GM08714 (cell line): ENCODE data around the gene THOC3.
"Not testable (repeated sequence)": the region's sequence is repeated elsewhere in the genome, so short reads cannot be mapped to it uniquely, and the experiment has no call there.

Source experiments
- H3K4me3 ChIP-seq: fragments of 200-500 bp; sonication (Bioruptor generic); 2 replicates; pipeline ENCODE4 v1.5.1; 2014; ENCODE audit warnings: mild to moderate bottlenecking, low read length, inconsistent platforms
- ZNF274 ChIP-seq: IDR thresholded peaks from 2 replicates; pipeline ENCODE4 v1.6.1; 2012; ENCODE audit warnings: mild to moderate bottlenecking, low read depth, low read length

Gene THOC3

GRCh38 chr5:175940632-175941031 lies 27.5 kb downstream of the THOC3 start:
- H3K4me3 ChIP-seq: not testable (repeated sequence)

GRCh38 chr5:175938489-175938888 lies 29.6 kb downstream of the THOC3 start:
- not testable (repeated sequence) for H3K4me3 ChIP-seq

GRCh38 chr5:175928752-175929151 lies 39.4 kb downstream of the THOC3 start:
- not testable (repeated sequence) for H3K4me3 ChIP-seq

GRCh38 chr5:175925106-175925505 lies 43.0 kb downstream of the THOC3 start:
- H3K4me3 ChIP-seq: not testable (repeated sequence)

- no peak for TF ChIP-seq ZNF274
- no peak overlapping the region for H3K4me3 ChIP-seq
Observed at GRCh38 chr5:175922192-175922885, 45.8 kb downstream of the THOC3 start.

GRCh38 chr5:175921061-175921730 lies 46.9 kb downstream of the THOC3 start:
- H3K4me3 ChIP-seq: no peak overlapping the region
- no peak for TF ChIP-seq ZNF274

GRCh38 chr5:175920231-175920811 lies 47.8 kb downstream of the THOC3 start:
- TF ChIP-seq ZNF274: no peak
- H3K4me3 ChIP-seq: no peak overlapping the region

- H3K4me3 ChIP-seq: peak overlapping the region; percentile 41; the same call in 1 of the 2 replicates
Observed at GRCh38 chr5:175915066-175916037, 52.8 kb downstream of the THOC3 start.

- not testable (repeated sequence) for H3K4me3 ChIP-seq
Observed at GRCh38 chr5:175913835-175914672, 54.1 kb downstream of the THOC3 start.

GRCh38 chr5:175910072-175910471 lies 58.0 kb downstream of the THOC3 start:
- H3K4me3 ChIP-seq: not testable (repeated sequence)
